ENCODE data around the gene UEVLD.

DNA sequence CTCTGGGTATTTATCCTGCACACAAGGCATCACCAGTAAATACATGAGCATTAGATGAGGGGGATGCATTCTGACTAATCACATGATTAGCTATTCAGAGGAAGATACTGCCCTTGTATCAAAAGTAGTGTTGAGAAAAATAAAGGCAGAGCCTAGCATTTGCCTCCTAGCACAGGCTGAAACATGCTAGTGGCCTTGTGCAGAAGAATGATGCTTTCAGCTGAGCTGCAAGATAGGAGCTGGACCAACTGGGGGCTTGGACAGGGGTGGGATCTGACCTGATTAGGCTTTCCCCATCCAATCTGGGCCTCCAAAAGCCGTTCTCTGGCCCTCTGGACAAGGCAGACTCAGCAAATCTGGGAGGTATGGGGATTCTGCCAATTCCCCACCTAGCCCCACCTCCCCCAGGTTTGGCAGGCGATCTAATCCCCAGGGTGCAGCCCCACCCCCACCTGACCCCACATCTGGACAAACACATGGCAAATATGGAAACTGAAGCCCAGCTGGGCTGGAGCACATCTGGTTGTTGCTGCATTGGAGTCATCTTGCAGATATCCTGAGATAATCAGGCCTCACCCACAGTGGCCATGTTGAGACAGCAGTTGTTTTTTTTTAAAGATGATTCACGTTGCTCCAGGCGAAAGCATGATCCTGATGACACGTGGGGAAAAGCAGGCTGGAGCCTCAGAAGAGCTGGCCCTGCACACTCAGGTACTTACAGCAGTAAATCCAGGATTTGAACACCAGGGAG is 6.6 kb upstream of the UEVLD start:
- TF ChIP-seq, protein P1, sequence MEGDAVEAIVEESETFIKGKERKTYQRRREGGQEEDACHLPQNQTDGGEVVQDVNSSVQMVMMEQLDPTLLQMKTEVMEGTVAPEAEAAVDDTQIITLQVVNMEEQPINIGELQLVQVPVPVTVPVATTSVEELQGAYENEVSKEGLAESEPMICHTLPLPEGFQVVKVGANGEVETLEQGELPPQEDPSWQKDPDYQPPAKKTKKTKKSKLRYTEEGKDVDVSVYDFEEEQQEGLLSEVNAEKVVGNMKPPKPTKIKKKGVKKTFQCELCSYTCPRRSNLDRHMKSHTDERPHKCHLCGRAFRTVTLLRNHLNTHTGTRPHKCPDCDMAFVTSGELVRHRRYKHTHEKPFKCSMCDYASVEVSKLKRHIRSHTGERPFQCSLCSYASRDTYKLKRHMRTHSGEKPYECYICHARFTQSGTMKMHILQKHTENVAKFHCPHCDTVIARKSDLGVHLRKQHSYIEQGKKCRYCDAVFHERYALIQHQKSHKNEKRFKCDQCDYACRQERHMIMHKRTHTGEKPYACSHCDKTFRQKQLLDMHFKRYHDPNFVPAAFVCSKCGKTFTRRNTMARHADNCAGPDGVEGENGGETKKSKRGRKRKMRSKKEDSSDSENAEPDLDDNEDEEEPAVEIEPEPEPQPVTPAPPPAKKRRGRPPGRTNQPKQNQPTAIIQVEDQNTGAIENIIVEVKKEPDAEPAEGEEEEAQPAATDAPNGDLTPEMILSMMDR (conservative IDR thresholded peaks at IDR 0.05) = no peak
- TF ChIP-seq EZH2 (IDR thresholded peaks at IDR 0.05; ENCODE audit: low read depth) = no peak

Measured in PC-9 (cell line).